Activated naive CD4-positive, alpha-beta T cell treated with anti-CD3 and anti-CD28 coated beads, Interleukin-2, amount 10 ng/mL, durations not matched to agents 7 days and 5 days (primary cell): ENCODE results near the gene RALGPS1.

Experiments used
- CTCF ChIA-PET: fragments of 350-600 bp; sonication (Branson Sonifier 250); formaldehyde crosslinking; loops from one replicate; lab custom pipeline; 2021; ENCODE audit warnings: antibody characterized with exemption; lab: Charles Lee
- DNase-seq: peaks from one replicate; pipeline ENCODE4 v3.0.0-alpha.2; 2020
- H3K27ac Mint-ChIP-seq: one replicate; pipeline ENCODE4 v1.8.0; 2021; ENCODE audit warnings: mild to moderate bottlenecking, moderate library complexity, mixed read lengths
- H3K27me3 Mint-ChIP-seq: one replicate; pipeline ENCODE4 v1.8.0; 2021; ENCODE audit warnings: mild to moderate bottlenecking, mixed read lengths
- H3K36me3 Mint-ChIP-seq: one replicate; pipeline ENCODE4 v1.8.0; 2021; ENCODE audit warnings: mixed read lengths
- H3K4me1 Mint-ChIP-seq: one replicate; pipeline ENCODE4 v1.8.0; 2021; ENCODE audit warnings: mixed read lengths
- H3K4me3 Mint-ChIP-seq: one replicate; pipeline ENCODE4 v1.8.0; 2021; ENCODE audit warnings: mild to moderate bottlenecking, moderate library complexity, mixed read lengths
- H3K9me3 Mint-ChIP-seq: one replicate; pipeline ENCODE4 v1.8.0; 2021; ENCODE audit warnings: mixed read lengths

RALGPS1 gene

GRCh38 chr9:127035948-127036347 is 121.4 kb downstream of the RALGPS1 start:
- CTCF ChIA-PET, result interaction anchor here (0.6 to 0.9 kb wide), 2 partner anchors 11 to 13 kb away, joined by 3 read pairs; no protein-coding TSS in a partner anchor
- DNase-seq, result no peak
- Mint-ChIP-seq H3K9me3 (no peaks in the 10 kb centered on the region), H3K36me3 (no peaks in the 10 kb centered on the region), H3K27me3 (no peaks in the 10 kb centered on the region), H3K27ac (no peak overlapping the region), H3K4me3 (no peak overlapping the region), H3K4me1 (no peaks in the 10 kb centered on the region)

- Mint-ChIP-seq H3K27me3 (no peaks in the 10 kb centered on the region), H3K9me3 (no peaks in the 10 kb centered on the region), H3K4me3 (no peak overlapping the region), H3K36me3 (no peaks in the 10 kb centered on the region), H3K27ac (no peak overlapping the region), H3K4me1 (no peaks in the 10 kb centered on the region)
- CTCF ChIA-PET, result interaction anchor here (0.9 kb wide), 1 partner anchor 13 kb away, joined by 3 read pairs; no protein-coding TSS in a partner anchor
- no peak for DNase-seq
Observed at GRCh38 chr9:127036437-127036836, 121.9 kb downstream of the RALGPS1 start.

GRCh38 chr9:127038531-127038930 is 123.9 kb downstream of the RALGPS1 start:
- no peaks in the 10 kb centered on the region for H3K4me1 Mint-ChIP-seq
- CTCF ChIA-PET, result no interaction called here

GRCh38 chr9:127039492-127039891 is 124.9 kb downstream of the RALGPS1 start:
- Mint-ChIP-seq H3K27ac (no peak overlapping the region), H3K4me3 (no peak overlapping the region), H3K27me3 (no peaks in the 10 kb centered on the region), H3K9me3 (no peaks in the 10 kb centered on the region), H3K36me3 (no peaks in the 10 kb centered on the region), H3K4me1 (no peaks in the 10 kb centered on the region)
- no peak for DNase-seq
- CTCF ChIA-PET, result no interaction called here

More at GRCh38 chr9:127038531-127038930, 123.9 kb downstream of the RALGPS1 start:
- Mint-ChIP-seq H3K36me3 (no peaks in the 10 kb centered on the region), H3K9me3 (no peaks in the 10 kb centered on the region), H3K27ac (no peak overlapping the region), H3K27me3 (no peaks in the 10 kb centered on the region), H3K4me3 (no peak overlapping the region)
- no peak for DNase-seq

- CTCF ChIA-PET, result no interaction called here
- H3K4me3 Mint-ChIP-seq, result no peak overlapping the region
- no peaks in the 10 kb centered on the region for H3K36me3 Mint-ChIP-seq
Observed at GRCh38 chr9:127045148-127045547, 130.6 kb downstream of the RALGPS1 start.

GRCh38 chr9:127047971-127048370 is 133.4 kb downstream of the RALGPS1 start:
- no peak overlapping the region for H3K4me3 Mint-ChIP-seq
- H3K36me3 Mint-ChIP-seq, result no peaks in the 10 kb centered on the region
- peaks cover 41% of the 10 kb centered on the region for H3K4me1 Mint-ChIP-seq
- H3K9me3 Mint-ChIP-seq, result no peaks in the 10 kb centered on the region
- CTCF ChIA-PET, result interaction anchor here (1.4 to 2.3 kb wide), 4 partner anchors 10 to 61 kb away, joined by 5 to 19 read pairs (median 8); no protein-coding TSS in a partner anchor
- peaks cover 3% of the 10 kb centered on the region for H3K27me3 Mint-ChIP-seq
- H3K27ac Mint-ChIP-seq, result no peak overlapping the region
- DNase-seq, result no peak

More at GRCh38 chr9:127045148-127045547, 130.6 kb downstream of the RALGPS1 start:
- Mint-ChIP-seq H3K27ac (no peak overlapping the region), H3K27me3 (peaks cover 3% of the 10 kb centered on the region), H3K9me3 (no peaks in the 10 kb centered on the region), H3K4me1 (peaks cover 29% of the 10 kb centered on the region)
- no peak for DNase-seq

- Mint-ChIP-seq H3K9me3 (no peaks in the 10 kb centered on the region), H3K4me1 (peaks cover 41% of the 10 kb centered on the region), H3K27me3 (peaks cover 3% of the 10 kb centered on the region), H3K27ac (peak overlapping the region; percentile 56), H3K4me3 (peak overlapping the region; percentile 58), H3K36me3 (no peaks in the 10 kb centered on the region)
- peak; percentile 50 for DNase-seq
- CTCF ChIA-PET, result interaction anchor here (0.7 to 2.3 kb wide), 10 partner anchors 9 to 228 kb away, joined by 3 to 19 read pairs (median 6); no protein-coding TSS in a partner anchor
Observed at GRCh38 chr9:127049044-127049443, 134.5 kb downstream of the RALGPS1 start.

- Mint-ChIP-seq H3K4me3 (no peak overlapping the region), H3K9me3 (no peaks in the 10 kb centered on the region), H3K36me3 (no peaks in the 10 kb centered on the region), H3K27me3 (peaks cover 3% of the 10 kb centered on the region), H3K4me1 (peaks cover 41% of the 10 kb centered on the region), H3K27ac (no peak overlapping the region)
- CTCF ChIA-PET, result interaction anchor here (0.7 to 2.3 kb wide), 10 partner anchors 8 to 229 kb away, joined by 3 to 19 read pairs (median 6); no protein-coding TSS in a partner anchor
- no peak for DNase-seq
Observed at GRCh38 chr9:127049581-127049980, 135.0 kb downstream of the RALGPS1 start.

GRCh38 chr9:127050152-127050551 is 135.6 kb downstream of the RALGPS1 start:
- CTCF ChIA-PET, result interaction anchor here (1.0 to 1.8 kb wide), 2 partner anchors 64 to 148 kb away, joined by 3 to 11 read pairs; no protein-coding TSS in a partner anchor
- H3K27ac Mint-ChIP-seq, result no peak overlapping the region
- DNase-seq, result no peak
- H3K27me3 Mint-ChIP-seq, result peaks cover 3% of the 10 kb centered on the region
- no peaks in the 10 kb centered on the region for H3K36me3 Mint-ChIP-seq
- H3K4me3 Mint-ChIP-seq, result no peak overlapping the region
- no peaks in the 10 kb centered on the region for H3K9me3 Mint-ChIP-seq
- peaks cover 41% of the 10 kb centered on the region for H3K4me1 Mint-ChIP-seq

- Mint-ChIP-seq H3K27me3 (peaks cover 3% of the 10 kb centered on the region), H3K27ac (no peak overlapping the region), H3K4me1 (peaks cover 41% of the 10 kb centered on the region), H3K4me3 (no peak overlapping the region), H3K36me3 (no peaks in the 10 kb centered on the region), H3K9me3 (no peaks in the 10 kb centered on the region)
- DNase-seq, result no peak
- CTCF ChIA-PET, result interaction anchor here (1.0 kb wide), 1 partner anchor 64 kb away, joined by 3 read pairs; no protein-coding TSS in a partner anchor
Observed at GRCh38 chr9:127050591-127051001, 136.0 kb downstream of the RALGPS1 start.

GRCh38 chr9:127051881-127052595 is 137.5 kb downstream of the RALGPS1 start:
- CTCF ChIA-PET, result interaction anchor here (1.3 kb wide), 1 partner anchor 66 kb away, joined by 3 read pairs; no protein-coding TSS in a partner anchor
- DNase-seq, result no peak
- Mint-ChIP-seq H3K27me3 (no peaks in the 10 kb centered on the region), H3K9me3 (no peaks in the 10 kb centered on the region), H3K27ac (no peak overlapping the region), H3K36me3 (no peaks in the 10 kb centered on the region), H3K4me3 (no peak overlapping the region), H3K4me1 (peaks cover 36% of the 10 kb centered on the region)

GRCh38 chr9:127053057-127053821 is 138.7 kb downstream of the RALGPS1 start:
- H3K4me1 Mint-ChIP-seq, result peaks cover 32% of the 10 kb centered on the region

GRCh38 chr9:127053960-127054359 is 139.4 kb downstream of the RALGPS1 start:
- H3K36me3 Mint-ChIP-seq, result no peaks in the 10 kb centered on the region
- no peak overlapping the region for H3K27ac Mint-ChIP-seq
- H3K27me3 Mint-ChIP-seq, result no peaks in the 10 kb centered on the region
- DNase-seq, result no peak
- no peaks in the 10 kb centered on the region for H3K9me3 Mint-ChIP-seq
- H3K4me1 Mint-ChIP-seq, result peaks cover 28% of the 10 kb centered on the region
- CTCF ChIA-PET, result no interaction called here
- H3K4me3 Mint-ChIP-seq, result no peak overlapping the region

More at GRCh38 chr9:127053057-127053821, 138.7 kb downstream of the RALGPS1 start:
- no peaks in the 10 kb centered on the region for H3K36me3 Mint-ChIP-seq
- H3K4me3 Mint-ChIP-seq, result no peak overlapping the region
- CTCF ChIA-PET, result no interaction called here
- no peak for DNase-seq
- H3K9me3 Mint-ChIP-seq, result no peaks in the 10 kb centered on the region
- no peaks in the 10 kb centered on the region for H3K27me3 Mint-ChIP-seq
- no peak overlapping the region for H3K27ac Mint-ChIP-seq
